ENCODE measurements around the gene CCDC33. TPM values are rescaled to one million over a fixed set of nuclear protein-coding genes. Genes with fewer than 3 reads are reported as not detected.

Gene CCDC33
- total and polyA plus RNA-seq, 2 experiments from 2014 or later, result 2.6 to 2.8 TPM

GRCh38 chr15:74270155-74270554 is 34.0 kb downstream of the CCDC33 start:
- Histone ChIP-seq H3F3A (replicated peaks; ENCODE audit: low read depth) (no peaks in the 10 kb centered on the region), H3K79me2 (replicated peaks; ENCODE audit: insufficient read depth) (no peaks in the 10 kb centered on the region), H3K4me1 (ENCODE audit: insufficient read depth) (no peaks in the 10 kb centered on the region), H3K4me3 (no peak overlapping the region), H3K36me3 (ENCODE audit: insufficient read depth) (no peaks in the 10 kb centered on the region), H2AFZ (no peak overlapping the region), H3K9me2 (ENCODE audit: insufficient read depth) (no peaks in the 10 kb centered on the region), H4K20me1 (replicated peaks; ENCODE audit: insufficient read depth) (no peaks in the 10 kb centered on the region), H3K27me3 (ENCODE audit: insufficient read depth) (no peaks in the 10 kb centered on the region), H3K27ac (ENCODE audit: low read depth) (no peak overlapping the region), H3K4me2 (no peak overlapping the region)
- Mint-ChIP-seq H3K27me3 (ENCODE audit: insufficient read depth, low read depth, poor library complexity) (peaks cover 9% of the 10 kb centered on the region), H3K4me1 (peaks cover 7% of the 10 kb centered on the region), H3K4me3 (no peak overlapping the region), H3K9me3 (no peaks in the 10 kb centered on the region; the same call in 2 of the 3 replicates), H3K36me3 (ENCODE audit: low read depth) (no peaks in the 10 kb centered on the region), H3K27ac (no peak overlapping the region)
- TF ChIP-seq CTCF (conservative IDR thresholded peaks at IDR 0.05; ENCODE audit: low read depth in 2 of 2), result no peak
- DNase-seq (ENCODE audit: low spot score) (no peak), ATAC-seq (no peak)

- no peaks in the 10 kb centered on the region for H3K27me3 ChIP-seq (ENCODE audit: insufficient read depth)
- H3K9me2 ChIP-seq (ENCODE audit: insufficient read depth), result no peaks in the 10 kb centered on the region
- H3K27me3 Mint-ChIP-seq (ENCODE audit: insufficient read depth, low read depth, poor library complexity), result peaks cover 10% of the 10 kb centered on the region
- H3K36me3 ChIP-seq (ENCODE audit: insufficient read depth), result no peaks in the 10 kb centered on the region
- no peaks in the 10 kb centered on the region for H3F3A ChIP-seq (replicated peaks; ENCODE audit: low read depth)
- H3K4me3 Mint-ChIP-seq, result no peak overlapping the region
- H3K27ac Mint-ChIP-seq, result no peak overlapping the region
- H3K4me2 ChIP-seq, result no peak overlapping the region
- H3K4me3 ChIP-seq, result no peak overlapping the region
- TF ChIP-seq ZNF462 (CRISPR knock-in tag; IDR thresholded peaks at IDR 0.05) (no peak), CTCF (conservative IDR thresholded peaks at IDR 0.05; ENCODE audit: low read depth in 2 of 2) (peak in 1 of 2 experiments; percentile 32; a peak in 1 of 4 replicates), ZNF331 (CRISPR knock-in tag; IDR thresholded peaks at IDR 0.05; ENCODE audit: low read depth) (no peak)
- H3K27ac ChIP-seq (ENCODE audit: low read depth), result no peak overlapping the region
- H3K36me3 Mint-ChIP-seq (ENCODE audit: low read depth), result no peaks in the 10 kb centered on the region
- H3K4me1 Mint-ChIP-seq, result peaks cover 8% of the 10 kb centered on the region
- H3K79me2 ChIP-seq (replicated peaks; ENCODE audit: insufficient read depth), result no peaks in the 10 kb centered on the region
- no peaks in the 10 kb centered on the region for H3K4me1 ChIP-seq (ENCODE audit: insufficient read depth)
- DNase-seq (ENCODE audit: low spot score) (peak; percentile 28), ATAC-seq (peak; percentile 48)
- H3K9me3 Mint-ChIP-seq, result no peaks in the 10 kb centered on the region; the same call in 2 of the 3 replicates
- H4K20me1 ChIP-seq (replicated peaks; ENCODE audit: insufficient read depth), result no peaks in the 10 kb centered on the region
- H2AFZ ChIP-seq, result no peak overlapping the region
Measured at GRCh38 chr15:74270854-74271520, 34.9 kb downstream of the CCDC33 start.

Data from GM23338 (cell line).